GM19438 (cell line): ENCODE measurements around the gene KDELR1.
A peak's percentile ranks its signal among the peaks of the same experiment; 100 is the strongest.

Experiments
- ATAC-seq: cut with Tn5 transposase; IDR thresholded peaks from one replicate; pipeline ENCODE4 v1.9.1; 2021; ENCODE audit warnings: low read depth; ENCODE audit not compliant: unreplicated experiment

Gene KDELR1

DNA sequence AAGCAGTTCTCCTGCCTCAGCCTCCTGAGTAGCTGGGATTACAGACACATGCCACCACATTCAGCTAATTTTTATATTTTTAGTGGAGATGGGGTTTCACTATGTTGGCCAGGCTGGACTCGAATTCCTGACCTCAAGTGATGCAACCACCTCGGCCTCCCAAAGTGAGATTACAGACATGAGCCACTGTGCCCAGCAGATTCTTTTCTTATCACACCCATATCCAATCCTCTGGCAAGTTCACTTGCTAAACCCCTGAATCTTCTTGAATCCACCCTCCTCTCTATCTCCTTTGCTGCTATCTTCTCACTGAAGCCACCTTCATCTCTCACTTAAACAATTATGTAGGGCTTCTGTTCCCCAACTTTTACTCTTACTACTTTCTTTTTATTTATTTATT lies 45.2 kb downstream of the KDELR1 start:
- no peak for ATAC-seq

DNA sequence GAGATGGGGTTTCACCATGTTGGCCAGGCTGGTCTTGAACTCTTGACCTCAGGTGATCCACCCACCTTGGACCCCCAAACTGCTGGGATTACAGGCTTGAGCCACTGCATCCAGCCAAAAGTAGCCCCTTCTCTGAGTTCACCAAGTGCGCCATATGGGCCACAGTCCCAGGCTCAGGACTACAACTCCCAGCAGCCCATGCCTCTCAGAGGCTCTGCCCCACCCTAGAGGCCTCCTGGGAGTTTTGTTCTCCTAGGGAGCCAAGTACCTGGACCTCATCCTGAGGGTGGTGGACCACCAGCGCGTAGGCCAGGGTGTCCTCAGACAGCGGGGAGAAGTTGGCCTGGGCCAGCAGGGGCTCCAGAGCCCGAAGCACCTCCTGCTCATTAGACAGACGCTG lies 46.5 kb downstream of the KDELR1 start:
- no peak for ATAC-seq

DNA sequence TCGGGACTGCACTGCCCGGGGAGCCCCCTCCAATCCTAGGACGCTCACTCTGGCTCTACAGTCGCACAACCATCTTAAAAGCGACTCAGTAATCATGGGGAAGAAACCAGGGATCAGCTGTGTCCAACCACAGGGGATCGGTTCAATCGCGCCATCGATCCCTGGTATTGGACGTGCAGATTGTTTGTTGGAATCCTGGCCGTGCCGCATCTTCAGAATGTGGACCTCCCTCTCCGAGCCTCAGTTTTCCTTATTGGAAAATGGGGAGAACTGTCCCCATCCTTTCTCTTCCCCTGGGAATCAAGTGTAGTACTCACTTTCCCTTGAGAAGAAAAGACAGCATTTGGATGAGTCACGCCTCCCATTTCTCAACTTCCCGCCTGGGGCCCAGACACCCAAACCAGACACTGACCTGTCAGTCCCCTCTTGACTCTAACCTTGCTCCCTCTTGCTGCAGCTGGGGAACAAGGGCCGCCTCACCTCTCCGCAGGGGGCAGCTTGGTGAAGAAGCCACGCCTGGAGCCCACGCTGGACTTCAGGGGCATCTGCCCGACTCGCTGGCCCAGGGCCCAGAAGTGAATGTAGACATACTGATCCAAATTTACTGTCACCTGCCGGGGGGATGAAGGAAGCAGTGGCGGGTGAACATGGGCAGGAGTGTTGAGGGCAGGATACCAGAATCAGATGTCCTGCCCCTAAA lies 48.4 kb downstream of the KDELR1 start:
- no peak for ATAC-seq

DNA sequence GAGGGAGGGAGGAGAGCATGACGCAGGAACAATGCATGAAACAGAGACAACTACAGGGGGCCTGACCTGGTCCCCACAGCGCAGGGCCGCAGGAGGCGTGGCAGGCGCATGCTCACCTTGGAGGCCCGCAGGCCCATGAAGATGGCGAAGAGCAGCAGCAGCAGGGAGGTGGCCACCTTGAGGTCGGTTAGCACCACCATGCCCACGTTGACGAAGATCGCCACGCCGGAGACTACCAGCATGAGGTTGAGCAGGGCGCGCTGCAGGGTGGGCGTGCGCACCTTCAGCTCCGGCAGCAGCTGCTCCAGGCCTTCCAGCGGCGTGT lies 49.0 kb downstream of the KDELR1 start:
- ATAC-seq = no peak

DNA sequence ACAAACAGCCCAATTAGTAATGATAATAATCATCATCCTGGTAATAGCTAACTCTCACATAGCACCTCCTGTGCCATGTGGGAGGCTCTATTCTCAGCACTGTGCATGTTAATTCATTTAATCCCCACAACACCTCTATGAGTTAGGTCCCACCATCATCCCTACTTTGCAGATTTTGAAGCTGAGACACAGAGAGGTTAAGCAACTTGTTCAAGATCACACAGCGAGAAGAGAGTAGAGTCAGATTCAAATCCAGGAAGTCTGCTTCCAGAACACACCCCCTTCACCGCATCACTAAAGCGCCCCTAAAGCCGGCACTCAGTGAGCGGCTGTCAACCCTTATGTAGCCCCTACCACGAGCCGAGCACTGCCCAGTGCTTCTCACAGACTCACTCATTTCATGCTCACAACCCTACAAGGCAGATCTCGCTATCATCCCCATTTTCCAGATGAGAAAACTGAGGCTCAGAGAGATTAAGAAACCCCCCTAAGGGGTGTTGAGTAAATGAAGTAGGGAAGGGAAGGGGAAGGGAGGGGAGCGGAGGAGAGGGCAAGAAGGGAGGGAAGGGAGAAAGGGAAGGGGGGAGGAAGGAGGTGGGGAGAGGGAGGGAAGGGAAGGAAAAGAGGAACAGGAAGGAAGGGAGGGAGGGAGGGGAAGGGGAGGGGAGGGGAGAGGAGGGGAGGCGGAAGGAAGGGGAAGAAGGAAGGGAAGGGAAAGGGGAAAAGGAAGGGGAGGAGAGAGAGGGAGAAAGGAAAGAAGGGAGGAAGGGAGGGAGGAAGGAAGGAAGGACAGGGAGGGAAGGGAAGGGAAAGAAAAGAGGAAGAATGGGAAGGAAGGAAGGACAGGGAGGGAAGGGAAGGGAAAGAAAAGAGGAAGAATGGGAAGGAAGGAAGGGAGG lies 49.6 kb downstream of the KDELR1 start:
- no peak for ATAC-seq

DNA sequence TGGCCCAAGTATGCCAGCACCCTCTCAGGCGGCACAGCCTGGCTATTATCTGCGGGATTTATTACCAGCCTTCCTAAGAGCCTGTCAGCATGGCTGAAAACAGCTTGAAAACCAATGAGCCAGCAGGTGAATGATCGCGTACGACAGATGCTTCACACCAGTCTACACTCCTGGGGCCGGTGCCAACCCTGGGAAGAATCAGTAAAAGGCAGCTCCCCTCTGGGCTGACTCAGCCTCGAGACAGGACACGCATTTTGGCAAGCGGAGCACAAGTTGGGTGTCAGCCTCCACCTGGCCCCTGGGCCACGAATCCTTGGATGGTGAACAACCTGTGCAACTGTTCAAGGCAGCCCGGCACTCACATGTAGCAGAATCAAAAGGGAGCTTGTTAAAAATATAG lies 50.4 kb downstream of the KDELR1 start:
- ATAC-seq = no peak

DNA sequence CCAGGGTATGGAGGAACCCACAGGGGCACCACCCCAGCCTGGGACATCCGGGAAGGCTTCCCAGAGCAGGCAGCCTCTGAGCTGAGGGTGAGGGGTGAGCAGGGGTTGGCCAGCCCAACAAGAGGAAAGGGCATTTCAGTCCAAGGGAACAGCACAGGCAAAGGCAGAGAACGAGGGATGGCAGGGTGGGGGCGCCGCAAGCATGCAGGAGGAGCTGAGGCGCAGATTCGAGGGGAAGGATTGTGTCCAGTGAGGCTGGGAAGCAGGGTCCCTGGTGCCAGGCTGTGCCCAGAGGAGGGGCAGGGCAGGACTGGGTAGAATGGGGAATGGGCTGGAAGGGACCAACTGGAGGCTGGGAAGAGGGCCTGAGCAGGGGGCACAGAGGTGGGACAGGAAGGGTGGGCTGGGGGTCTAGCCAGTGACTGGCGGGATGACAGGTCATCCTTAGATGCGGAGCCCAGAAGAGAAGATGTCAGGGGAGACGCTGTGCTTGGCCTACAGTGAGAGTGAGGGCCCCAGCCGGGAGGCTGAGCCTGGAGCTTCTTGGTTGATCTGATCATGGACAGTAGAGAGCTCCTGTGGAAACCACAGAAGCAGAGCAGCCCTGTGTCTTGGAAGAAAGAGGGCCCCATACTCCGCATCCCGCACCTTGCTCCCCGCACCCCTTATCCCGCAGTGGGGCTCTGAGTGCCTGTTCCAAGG lies 52.4 kb downstream of the KDELR1 start:
- no peak for ATAC-seq

DNA sequence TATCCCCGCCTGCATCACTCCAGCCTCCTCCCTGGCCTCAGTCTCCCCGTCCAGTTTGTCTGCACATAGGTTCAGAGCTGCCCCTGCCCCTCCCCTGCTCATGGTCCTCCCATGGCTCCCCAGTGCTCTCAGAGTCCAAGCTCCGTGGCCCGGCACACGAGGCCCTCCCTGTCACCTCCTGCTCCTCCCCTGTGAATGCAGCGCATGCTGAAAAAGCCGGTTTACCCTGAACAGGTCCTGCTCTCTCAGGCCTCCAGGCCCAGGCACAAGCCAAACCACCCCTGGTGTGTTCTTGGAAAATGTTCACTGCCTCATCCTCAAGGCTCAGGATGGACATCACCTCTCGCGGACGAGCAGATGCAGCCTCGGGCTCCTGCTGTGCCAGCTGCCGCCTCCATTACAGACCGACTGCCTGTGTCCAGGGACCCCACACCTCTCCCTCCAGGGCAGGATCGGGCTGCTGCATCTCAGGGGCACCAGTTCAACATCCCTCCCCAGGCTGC lies 53.0 kb downstream of the KDELR1 start:
- no peak for ATAC-seq

DNA sequence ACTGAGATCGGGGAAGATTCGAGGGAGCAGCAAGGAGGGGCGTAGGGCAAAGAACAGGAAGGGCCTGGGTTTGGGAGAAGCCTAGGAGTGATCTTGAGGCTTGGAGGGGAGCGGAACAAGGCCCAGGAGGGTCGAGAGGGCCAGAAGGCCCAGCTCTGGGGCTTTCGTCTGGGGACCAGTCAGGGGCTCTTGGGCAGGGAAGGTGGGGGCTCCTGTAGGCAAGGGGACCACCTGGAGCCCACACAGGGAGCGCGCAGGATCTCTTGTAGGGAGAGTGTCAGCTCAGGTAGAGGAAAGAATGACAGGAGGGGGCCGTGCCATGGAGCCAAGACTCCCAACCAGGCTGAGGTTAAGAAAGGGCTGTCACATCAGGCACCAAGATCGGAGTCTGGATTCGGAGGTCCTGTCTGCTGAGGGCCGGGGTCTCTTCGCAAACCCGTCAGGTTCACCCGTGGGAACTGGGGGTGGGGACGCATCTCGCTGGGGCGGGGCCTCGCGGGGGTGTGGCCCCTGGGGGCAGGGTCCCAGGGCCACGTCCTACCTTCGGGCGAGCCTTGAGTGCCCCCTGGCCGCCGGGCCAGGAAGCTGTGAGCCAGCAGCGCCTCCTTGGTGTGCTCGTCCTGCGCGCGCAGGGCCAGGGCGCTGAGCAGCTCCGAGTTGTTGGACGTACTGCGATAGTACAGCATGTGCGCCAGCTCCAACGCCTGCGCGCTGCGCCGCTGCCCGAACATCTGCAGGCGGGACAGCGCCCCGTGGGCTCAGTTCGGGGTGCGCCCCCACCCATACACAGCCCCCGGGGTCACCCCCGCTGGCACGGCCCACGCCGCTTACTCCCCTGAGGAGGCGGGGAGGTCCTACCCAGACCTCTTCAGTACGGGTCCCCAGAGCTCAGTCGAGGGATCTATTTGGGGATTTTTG lies 57.6 kb downstream of the KDELR1 start:
- peak; percentile 28 for ATAC-seq

DNA sequence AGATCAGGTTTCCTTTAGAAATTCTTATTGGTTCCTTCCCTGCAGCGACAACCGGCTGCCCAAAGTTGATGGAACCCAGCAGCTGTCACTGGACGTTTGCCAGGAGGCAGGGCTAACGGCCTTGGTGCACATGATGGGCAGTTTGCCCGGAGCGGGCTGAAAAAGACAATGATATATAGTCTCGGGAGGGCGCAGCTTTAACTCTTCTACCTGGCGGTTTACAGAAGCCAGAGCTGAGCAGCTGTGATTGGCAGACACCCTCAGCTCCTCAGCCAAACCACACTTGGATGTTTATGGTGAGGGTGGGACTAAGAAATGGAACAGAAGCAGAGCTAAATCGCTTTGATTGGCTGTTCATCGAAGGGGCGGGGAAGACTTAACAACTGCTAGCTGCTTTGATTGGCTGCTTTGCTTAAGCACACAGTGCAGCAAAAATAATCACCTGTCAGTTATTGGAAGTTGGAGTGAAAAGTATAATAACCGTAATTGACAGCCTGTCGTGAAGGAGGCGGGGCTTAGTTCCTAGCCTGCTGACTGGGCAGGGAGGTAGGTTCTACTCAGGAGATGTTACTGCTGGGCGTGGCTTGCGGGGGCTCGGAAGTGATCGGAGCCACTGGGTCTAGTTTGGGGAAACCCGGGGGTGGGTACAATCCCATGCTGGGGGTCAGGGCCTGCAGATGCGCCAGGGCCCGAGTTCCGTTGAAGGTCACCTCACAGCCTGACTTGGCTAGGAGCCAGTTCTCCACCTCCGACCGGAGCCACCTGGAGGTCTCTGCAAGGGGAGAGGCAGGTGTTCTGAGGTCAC lies 58.5 kb downstream of the KDELR1 start:
- peak; percentile 56 for ATAC-seq
